IMR-90 (cell line): ENCODE results near the gene TJP3. TPM values are rescaled to one million over a fixed set of nuclear protein-coding genes. Genes with fewer than 3 reads are reported as not detected.
A peak's percentile ranks its signal among the peaks of the same experiment; 100 is the strongest.

Source experiments
- ATAC-seq: fragments of 200-7000 bp; cut with Tn5 transposase; 2 replicates; pipeline ENCODE4 v1.9.1; 2020; ENCODE audit warnings: low read depth, mild to moderate bottlenecking, moderate library complexity
- BruUV-seq: library from RNA; stranded (reverse); fragments of 400-500 nt; replicated peaks from 2 replicates; lab custom pipeline; 2021; lab: Mats Ljungman, UMichigan
- CTCF ChIA-PET: fragments of 300-600 bp; formaldehyde crosslinking; extraction: SDS; loops from one replicate; lab custom pipeline; 2021; ENCODE audit warnings: antibody characterized with exemption; lab: Yijun Ruan, JAX
- POLR2A ChIA-PET: fragments of 300-600 bp; sonication (Branson Sonifier 250); formaldehyde crosslinking; loops from one replicate; lab custom pipeline; 2022; ENCODE audit warnings: antibody characterized with exemption; ENCODE audit not compliant: unreplicated experiment; lab: Charles Lee
- DNase-seq: peaks from one replicate; pipeline ENCODE4 v3.0.0; 2013
- H2AFZ ChIP-seq: replicated peaks from 2 replicates; pipeline ENCODE3; 2013; ENCODE audit warnings: low read length, mild to moderate bottlenecking; ENCODE audit not compliant: poor library complexity
- H2AK5ac ChIP-seq: 2 replicates; pipeline ENCODE4 v1.6.1; 2013; ENCODE audit warnings: low read depth, low read length, inconsistent platforms
- H2AK9ac ChIP-seq: replicated peaks from 2 replicates; pipeline ENCODE3; 2013; ENCODE audit warnings: mild to moderate bottlenecking, low read depth, low read length, moderate library complexity; ENCODE audit not compliant: poor library complexity
- H2BK120ac ChIP-seq: 2 replicates; pipeline ENCODE4 v1.6.1; 2013; ENCODE audit warnings: low read depth, low read length, inconsistent platforms
- H2BK15ac ChIP-seq: 3 replicates; pipeline ENCODE4 v1.6.1; 2013; ENCODE audit warnings: low read depth, low read length, inconsistent platforms
- H2BK20ac ChIP-seq: 2 replicates; pipeline ENCODE4 v1.6.1; 2013; ENCODE audit warnings: low read depth, mild to moderate bottlenecking, inconsistent platforms, low read length, moderate library complexity
- H2BK5ac ChIP-seq: 2 replicates; pipeline ENCODE4 v1.6.1; 2013; ENCODE audit warnings: mild to moderate bottlenecking, low read depth, low read length, inconsistent platforms; ENCODE audit not compliant: poor library complexity, severe bottlenecking
- H3K14ac ChIP-seq: replicated peaks from 2 replicates; pipeline ENCODE4 v1.6.1; 2013; ENCODE audit warnings: low read depth, low read length, inconsistent platforms
- H3K18ac ChIP-seq: 2 replicates; pipeline ENCODE4 v1.6.1; 2013; ENCODE audit warnings: low read depth, low read length, control low read depth
- H3K23ac ChIP-seq: 2 replicates; pipeline ENCODE4 v1.6.1; 2013; ENCODE audit warnings: low read depth, low read length, inconsistent platforms
- H3K27ac ChIP-seq: 2 replicates; pipeline ENCODE4 v1.5.1; 2013; ENCODE audit warnings: mild to moderate bottlenecking, control low read depth, low read length; ENCODE audit not compliant: insufficient read depth
- H3K27me3 ChIP-seq: 2 replicates; pipeline ENCODE4 v1.6.1; 2013; ENCODE audit warnings: low read length; ENCODE audit not compliant: control insufficient read depth, insufficient read depth
- H3K36me3 ChIP-seq: 2 replicates; pipeline ENCODE4 v1.6.1; 2013; ENCODE audit warnings: low read length, mixed read lengths; ENCODE audit not compliant: control insufficient read depth, insufficient read depth
- H3K4ac ChIP-seq: 2 replicates; pipeline ENCODE4 v1.6.1; 2013; ENCODE audit warnings: low read depth, low read length, inconsistent platforms
- H3K4me1 ChIP-seq: 2 replicates; pipeline ENCODE4 v1.6.1; 2013; ENCODE audit warnings: low read length, mixed read lengths; ENCODE audit not compliant: control insufficient read depth, insufficient read depth
- H3K4me2 ChIP-seq: 2 replicates; pipeline ENCODE4 v1.6.1; 2013; ENCODE audit warnings: low read depth, mild to moderate bottlenecking, control low read depth, low read length, moderate library complexity
- H3K4me3 ChIP-seq: 2 replicates; pipeline ENCODE4 v1.5.1; 2013; ENCODE audit warnings: low read depth, mild to moderate bottlenecking, control low read depth, low read length, moderate library complexity; ENCODE audit not compliant: insufficient read depth
- H3K56ac ChIP-seq: 2 replicates; pipeline ENCODE4 v1.6.1; 2013; ENCODE audit warnings: low read length, inconsistent platforms; ENCODE audit not compliant: insufficient read depth; ENCODE audit errors: extremely low read depth
- H3K79me1 ChIP-seq, 2 experiments: 2 replicates each; pipeline ENCODE4 v1.6.1; 2013; ENCODE audit warnings: low read length in 2 of 2, inconsistent platforms in 1 of 2, low read depth in 1 of 2
- H3K9ac ChIP-seq: 2 replicates; pipeline ENCODE4 v1.6.1; 2013; ENCODE audit warnings: low read depth, low read length, control low read depth
- H3K9me1 ChIP-seq: 2 replicates; pipeline ENCODE4 v1.6.1; 2013; ENCODE audit warnings: low read length, inconsistent platforms; ENCODE audit not compliant: insufficient read depth
- H3K9me3 ChIP-seq: 2 replicates; pipeline ENCODE4 v1.6.1; 2013; ENCODE audit warnings: low read length; ENCODE audit not compliant: control insufficient read depth, insufficient read depth
- H4K20me1 ChIP-seq: 2 replicates; pipeline ENCODE4 v1.6.1; 2013; ENCODE audit warnings: low read length, inconsistent platforms; ENCODE audit not compliant: insufficient read depth
- H4K5ac ChIP-seq: 2 replicates; pipeline ENCODE4 v1.6.1; 2013; ENCODE audit warnings: mild to moderate bottlenecking, low read depth, low read length, control low read depth
- H4K8ac ChIP-seq, 2 experiments: 2 replicates each; pipeline ENCODE4 v1.6.1; 2013; ENCODE audit warnings: low read depth in 2 of 2, low read length in 2 of 2, control low read depth in 1 of 2, inconsistent platforms in 1 of 2
- H4K91ac ChIP-seq: 2 replicates; pipeline ENCODE4 v1.6.1; 2013; ENCODE audit warnings: low read depth, low read length, inconsistent platforms; ENCODE audit not compliant: insufficient read depth
- FOS ChIP-seq: fragments of 150-350 bp; IDR thresholded peaks from 2 replicates; pipeline ENCODE4 v1.6.1; 2016; ENCODE audit warnings: low read depth, low read length
- MAFK ChIP-seq: IDR thresholded peaks from 2 replicates; pipeline ENCODE4 v1.6.1; 2012; ENCODE audit warnings: low read depth, low read length, improper control_type of control experiment
- MAZ ChIP-seq: IDR thresholded peaks from 2 replicates; pipeline ENCODE4 v1.6.1; 2012; ENCODE audit warnings: low read depth, mild to moderate bottlenecking, low read length, improper control_type of control experiment, moderate library complexity, borderline replicate concordance
- MXI1 ChIP-seq: IDR thresholded peaks from 2 replicates; pipeline ENCODE4 v1.6.1; 2012; ENCODE audit warnings: low read depth, mild to moderate bottlenecking, low read length, moderate library complexity, borderline replicate concordance
- RCOR1 ChIP-seq: IDR thresholded peaks from 2 replicates; pipeline ENCODE4 v1.6.1; 2012; ENCODE audit warnings: mild to moderate bottlenecking, low read length, improper control_type of control experiment; ENCODE audit not compliant: insufficient replicate concordance
- RFX5 ChIP-seq: IDR thresholded peaks from 2 replicates; pipeline ENCODE4 v1.8.0; 2012; ENCODE audit warnings: low read depth, mild to moderate bottlenecking, low read length, moderate library complexity
- WGBS, 2 experiments: methylation state at CpG; one replicate each; pipeline versions ENCODE4 v1.1.5 to v1.1.7; 2013; ENCODE audit warnings: missing lambda C conversion rate in 2 of 2; ENCODE audit not compliant: insufficient read length in 1 of 2; ENCODE audit errors: extremely low coverage in 2 of 2; 5-methylcytosine and 5-hydroxymethylcytosine counted together
- dilution Hi-C: fragments of 300-500 bp; cut with HindIII; formaldehyde crosslinking; loops from one replicate; pipeline ENCODE4 v1.14.3; 2018; ENCODE audit warnings: low sequenced_read_pairs; ENCODE audit not compliant: unreplicated experiment
- in situ Hi-C: fragments of 300-500 bp; cut with MboI; formaldehyde crosslinking; loops from 3 replicates; pipeline ENCODE4 v1.14.3; 2019; ENCODE audit warnings: low sequenced_read_pairs, inconsistent platforms, mixed read lengths
- intact Hi-C: fragments of 100-400 bp; cut with micrococcal nuclease; formaldehyde crosslinking; loops from 2 replicates; pipeline ENCODE4 v1.10.0; 2022
- polyA plus RNA-seq, 3 experiments: library from polyadenylated mRNA; depleted of rRNA; stranded (reverse); fragments of >200 nt; gene quantifications; 2 replicates each; pipeline ENCODE4 v1.2.3, GENCODE V29; 2012; ENCODE audit warnings: low replicate concordance in 1 of 3
- total RNA-seq: library from RNA; depleted of rRNA; stranded (reverse); fragments of >200 nt; gene quantifications from 2 replicates; pipeline ENCODE4 v1.2.3, GENCODE V29; 2012
- TF ChIP-seq, protein P1 (sequence below): conservative IDR thresholded peaks from 2 replicates; pipeline ENCODE4 v1.5.1; 2012; ENCODE audit warnings: mild to moderate bottlenecking, low read depth, low read length, improper control_type of control experiment
- TF ChIP-seq, protein P2 (sequence below): fragments of 150-350 bp; IDR thresholded peaks from 2 replicates; pipeline ENCODE4 v1.6.1; 2017; ENCODE audit warnings: mild to moderate bottlenecking, antibody characterized with exemption, low read length, low read depth

TJP3 gene
- total and polyA plus RNA-seq, 2 of the 4 experiments (the other 2 are of a cell fraction) = not detected

DNA sequence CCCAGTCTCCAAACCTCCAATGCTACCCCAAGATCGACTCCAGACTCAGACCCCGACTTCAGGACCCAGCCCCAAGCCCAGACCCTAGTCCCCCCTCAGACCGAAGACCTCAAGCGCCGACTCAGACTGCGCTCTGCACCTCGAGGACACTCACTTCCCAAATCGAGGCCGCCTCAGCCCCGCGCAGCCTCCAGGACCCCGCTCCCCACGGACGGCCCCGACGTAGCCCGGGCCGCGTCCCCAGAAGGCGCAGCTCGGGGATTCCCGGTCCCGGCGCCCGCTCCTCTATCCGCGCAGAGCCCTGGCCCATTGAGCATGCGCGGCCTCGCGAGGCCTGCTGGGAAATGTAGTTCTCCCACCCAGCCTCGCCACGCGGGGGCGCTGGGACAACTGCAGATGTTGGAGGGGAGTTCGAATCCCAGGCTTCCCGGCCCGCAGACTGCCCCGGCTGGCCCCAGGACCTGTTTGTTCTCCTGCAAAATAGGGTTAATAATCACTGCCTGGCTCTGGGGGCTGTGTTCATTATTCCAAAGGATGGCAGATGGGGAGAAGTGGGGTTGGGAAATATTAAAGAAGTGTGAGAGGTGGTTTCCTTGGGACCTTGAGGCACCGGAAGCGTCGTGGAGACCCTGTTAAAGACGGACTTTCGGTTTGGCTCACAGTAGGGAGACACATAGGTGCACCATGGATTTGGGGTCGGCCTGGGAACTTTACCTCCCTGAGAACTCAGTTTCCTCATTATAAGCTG lies 53.4 kb downstream of the TJP3 start, which contains the start of gene APBA3 (continued):
- TF ChIP-seq MAZ (peak; percentile 56; the same call in 1 of the 2 replicates), MXI1 (no peak; the same call in 1 of the 2 replicates)

DNA sequence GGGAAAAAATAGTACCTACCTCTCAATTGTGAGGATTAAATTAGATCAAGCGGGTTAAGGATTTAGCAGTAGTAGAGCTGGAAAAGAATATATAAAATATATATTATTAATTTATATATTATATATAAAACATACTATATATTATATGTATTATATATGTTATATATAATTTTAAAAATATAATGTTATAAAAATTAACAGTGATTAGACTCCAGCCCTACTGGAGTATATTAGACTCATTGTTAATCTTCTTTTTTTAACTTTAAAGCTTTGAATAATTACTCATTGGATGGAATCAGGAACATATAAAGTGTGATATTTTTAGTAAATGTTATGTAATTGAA lies 53.9 kb downstream of the TJP3 start:
- no peak overlapping the region for H3K56ac ChIP-seq
- H2AK9ac ChIP-seq = peak overlapping the region; percentile 98
- no peak overlapping the region for H3K14ac ChIP-seq
- intact Hi-C loops (no loop called here), in situ Hi-C loops (no loop called here), dilution Hi-C loops (no loop called here)
- peak overlapping the region; percentile 80 to 91; a peak in 3 of 4 replicates for H4K8ac ChIP-seq
- BruUV-seq = no TSS peak
- 0 out of 3 replicates have a peak overlapping the region, but pooled peaks have one; percentile 25 for H2BK15ac ChIP-seq
- no CpG with 5 or more reads among the region's 1 CpG for WGBS, 2 experiments
- H4K5ac ChIP-seq = peak overlapping the region; percentile 62; the same call in 1 of the 2 replicates
- peak overlapping the region; percentile 24; the same call in 1 of the 2 replicates for H3K4me2 ChIP-seq
- H3K4ac ChIP-seq = no peak overlapping the region; the same call in 1 of the 2 replicates
- no peak overlapping the region for H3K27ac ChIP-seq
- peaks cover 2% of the 10 kb centered on the region; the same call in 1 of the 2 replicates for H3K4me1 ChIP-seq
- no peak overlapping the region for H2BK120ac ChIP-seq
- H3K18ac ChIP-seq = no peak overlapping the region
- H4K20me1 ChIP-seq = no peaks in the 10 kb centered on the region
- H3K9ac ChIP-seq = no peak overlapping the region
- H2BK5ac ChIP-seq = no peak overlapping the region
- no peak overlapping the region for H2BK20ac ChIP-seq
- no peaks in the 10 kb centered on the region for H3K27me3 ChIP-seq
- ChIA-PET CTCF (interaction anchor here (0.7 kb wide), 1 partner anchor 101 kb away, joined by 3 read pairs; no protein-coding TSS in a partner anchor), POLR2A (interaction anchor here (1.3 kb wide), 1 partner anchor 24 kb away, joined by 4 read pairs; no protein-coding TSS in a partner anchor)
- ATAC-seq = no peak
- H2AK5ac ChIP-seq = peak overlapping the region; percentile 73; the same call in 1 of the 2 replicates
- TF ChIP-seq MAZ = no peak
- no peak for TF ChIP-seq RCOR1
- TF ChIP-seq, protein P1, sequence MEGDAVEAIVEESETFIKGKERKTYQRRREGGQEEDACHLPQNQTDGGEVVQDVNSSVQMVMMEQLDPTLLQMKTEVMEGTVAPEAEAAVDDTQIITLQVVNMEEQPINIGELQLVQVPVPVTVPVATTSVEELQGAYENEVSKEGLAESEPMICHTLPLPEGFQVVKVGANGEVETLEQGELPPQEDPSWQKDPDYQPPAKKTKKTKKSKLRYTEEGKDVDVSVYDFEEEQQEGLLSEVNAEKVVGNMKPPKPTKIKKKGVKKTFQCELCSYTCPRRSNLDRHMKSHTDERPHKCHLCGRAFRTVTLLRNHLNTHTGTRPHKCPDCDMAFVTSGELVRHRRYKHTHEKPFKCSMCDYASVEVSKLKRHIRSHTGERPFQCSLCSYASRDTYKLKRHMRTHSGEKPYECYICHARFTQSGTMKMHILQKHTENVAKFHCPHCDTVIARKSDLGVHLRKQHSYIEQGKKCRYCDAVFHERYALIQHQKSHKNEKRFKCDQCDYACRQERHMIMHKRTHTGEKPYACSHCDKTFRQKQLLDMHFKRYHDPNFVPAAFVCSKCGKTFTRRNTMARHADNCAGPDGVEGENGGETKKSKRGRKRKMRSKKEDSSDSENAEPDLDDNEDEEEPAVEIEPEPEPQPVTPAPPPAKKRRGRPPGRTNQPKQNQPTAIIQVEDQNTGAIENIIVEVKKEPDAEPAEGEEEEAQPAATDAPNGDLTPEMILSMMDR = no peak
- no peak for TF ChIP-seq RFX5
- no peak for TF ChIP-seq FOS
- TF ChIP-seq MAFK = no peak
- TF ChIP-seq, protein P2, sequence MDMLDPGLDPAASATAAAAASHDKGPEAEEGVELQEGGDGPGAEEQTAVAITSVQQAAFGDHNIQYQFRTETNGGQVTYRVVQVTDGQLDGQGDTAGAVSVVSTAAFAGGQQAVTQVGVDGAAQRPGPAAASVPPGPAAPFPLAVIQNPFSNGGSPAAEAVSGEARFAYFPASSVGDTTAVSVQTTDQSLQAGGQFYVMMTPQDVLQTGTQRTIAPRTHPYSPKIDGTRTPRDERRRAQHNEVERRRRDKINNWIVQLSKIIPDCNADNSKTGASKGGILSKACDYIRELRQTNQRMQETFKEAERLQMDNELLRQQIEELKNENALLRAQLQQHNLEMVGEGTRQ = no peak
- DNase-seq = no peak
- peaks cover 13% of the 10 kb centered on the region; the same call in 1 of the 2 replicates for H3K36me3 ChIP-seq
- peak overlapping the region; percentile 99 for H2AFZ ChIP-seq
- H3K23ac ChIP-seq = no peak overlapping the region
- no peaks in the 10 kb centered on the region for H3K9me3 ChIP-seq
- H3K4me3 ChIP-seq = no peak overlapping the region
- peaks cover 3% of the 10 kb centered on the region; the same call in 1 of the 2 replicates for H3K9me1 ChIP-seq
- H4K91ac ChIP-seq = no peak overlapping the region
- H3K79me1 ChIP-seq = peaks cover 18 to 39% of the 10 kb centered on the region in 2 experiments
